NCI-H1105 (cell line): ENCODE measurements around the gene TMEM132D.

Experiments used
- DNase-seq: peaks from one replicate; lab custom pipeline; 2025; lab: John Stamatoyannopoulos, UW

Gene TMEM132D

GRCh38 chr12:129723260-129723659 is 180.6 kb downstream of the TMEM132D start:
- no peak for DNase-seq

- DNase-seq, result no peak
Observed at GRCh38 chr12:129720618-129721017, 183.2 kb downstream of the TMEM132D start.

- DNase-seq, result no peak
Observed at GRCh38 chr12:129719416-129719815, 184.4 kb downstream of the TMEM132D start.

- no peak for DNase-seq
Observed at GRCh38 chr12:129717438-129717837, 186.4 kb downstream of the TMEM132D start.

- no peak for DNase-seq
Observed at GRCh38 chr12:129716825-129717224, 187.0 kb downstream of the TMEM132D start.

GRCh38 chr12:129706716-129707115 is 197.1 kb downstream of the TMEM132D start:
- no peak for DNase-seq

- DNase-seq, result no peak
Observed at GRCh38 chr12:129704232-129704830, 199.5 kb downstream of the TMEM132D start.

GRCh38 chr12:129701631-129702101 is 202.2 kb downstream of the TMEM132D start:
- peak; percentile 4 for DNase-seq

GRCh38 chr12:129700036-129700435 is 203.8 kb downstream of the TMEM132D start:
- DNase-seq, result no peak

- DNase-seq, result no peak
Observed at GRCh38 chr12:129696926-129697325, 206.9 kb downstream of the TMEM132D start.

- no peak for DNase-seq
Observed at GRCh38 chr12:129696405-129696804, 207.4 kb downstream of the TMEM132D start.

GRCh38 chr12:129693731-129694130 is 210.1 kb downstream of the TMEM132D start:
- no peak for DNase-seq

GRCh38 chr12:129687731-129688130 is 216.1 kb downstream of the TMEM132D start:
- DNase-seq, result no peak

GRCh38 chr12:129681830-129682229 is 222.0 kb downstream of the TMEM132D start:
- DNase-seq, result no peak

GRCh38 chr12:129681151-129681550 is 222.7 kb downstream of the TMEM132D start:
- DNase-seq, result no peak

- DNase-seq, result no peak
Observed at GRCh38 chr12:129676411-129676810, 227.4 kb downstream of the TMEM132D start.

- DNase-seq, result no peak
Observed at GRCh38 chr12:129675947-129676346, 227.9 kb downstream of the TMEM132D start.

GRCh38 chr12:129675496-129675895 is 228.3 kb downstream of the TMEM132D start:
- DNase-seq, result no peak

- no peak for DNase-seq
Observed at GRCh38 chr12:129673806-129674205, 230.0 kb downstream of the TMEM132D start.

- DNase-seq, result no peak
Observed at GRCh38 chr12:129672110-129672509, 231.7 kb downstream of the TMEM132D start.

- DNase-seq, result no peak
Observed at GRCh38 chr12:129670256-129670920, 233.4 kb downstream of the TMEM132D start.

GRCh38 chr12:129665414-129665813 is 238.4 kb downstream of the TMEM132D start:
- no peak for DNase-seq

GRCh38 chr12:129662234-129662633 is 241.6 kb downstream of the TMEM132D start:
- DNase-seq, result no peak

GRCh38 chr12:129660946-129661345 is 242.9 kb downstream of the TMEM132D start:
- no peak for DNase-seq
